HepG2 (cell line): ENCODE results near the gene CAPN11. TPM values are rescaled to one million over a fixed set of nuclear protein-coding genes. Genes with fewer than 3 reads are reported as not detected.

ENCODE experiments used
- ATAC-seq: fragments of 200-7000 bp; cut with Tn5 transposase; 3 replicates; pipeline ENCODE4 v1.9.1; 2020; ENCODE audit warnings: mild to moderate bottlenecking, moderate library complexity
- BruUV-seq: library from RNA; stranded (reverse); fragments of 400-500 nt; replicated peaks from 2 replicates; lab custom pipeline; 2021; lab: Mats Ljungman, UMichigan
- CTCF ChIA-PET: fragments of 300-600 bp; formaldehyde crosslinking; extraction: SDS; loops from one replicate; lab custom pipeline; 2021; ENCODE audit warnings: low total read pairs, inconsistent platforms, low intra/inter-chr PET ratio; lab: Yijun Ruan, JAX
- POLR2A ChIA-PET: fragments of 350-600 bp; sonication (Branson Sonifier 250); formaldehyde crosslinking; loops from one replicate; lab custom pipeline; 2020; ENCODE audit warnings: antibody characterized with exemption, inconsistent platforms; lab: Yijun Ruan, JAX
- DNase-seq: peaks from one replicate; pipeline ENCODE4 v3.0.0-alpha.2; 2015; ENCODE audit warnings: low spot score
- FAIRE-seq: peaks from 3 replicates; lab custom pipeline; 2011; peaks lifted over from hg19 to GRCh38; lab: Jason Lieb, UNC
- H2AFZ ChIP-seq: one replicate; pipeline ENCODE4 v1.6.1; 2011; ENCODE audit warnings: low read length, inconsistent platforms
- H3K27ac ChIP-seq: fragments of 300-600 bp; 3 replicates; pipeline ENCODE4 v1.8.0; 2011; ENCODE audit warnings: mixed run types, mild to moderate bottlenecking, mixed read lengths, low read length, inconsistent platforms; ENCODE audit not compliant: insufficient read depth; ENCODE audit errors: extremely low read length
- H3K27me3 ChIP-seq, 2 experiments: fragments of 200-600 bp in 1 of 2; 2 replicates in 1 of 2; 3 replicates in 1 of 2; pipeline versions ENCODE4 v1.6.0 to v1.8.0; 2011; ENCODE audit warnings: low read length in 2 of 2, mild to moderate bottlenecking in 2 of 2, moderate library complexity in 2 of 2, inconsistent platforms in 1 of 2; ENCODE audit not compliant: insufficient read depth in 2 of 2, control insufficient read depth in 1 of 2
- H3K36me3 ChIP-seq, 2 experiments: fragments of 200-600 bp in 1 of 2; replicated peaks in 1 of 2; 2 replicates in 1 of 2; 3 replicates in 1 of 2; pipeline versions ENCODE4 v1.5.1 to v1.8.0; 2011; ENCODE audit warnings: low read length in 2 of 2, inconsistent platforms in 1 of 2; ENCODE audit not compliant: insufficient read depth in 2 of 2, control insufficient read depth in 1 of 2
- H3K4me1 ChIP-seq: 2 replicates; pipeline ENCODE4 v1.5.1; 2012; ENCODE audit warnings: low read length, inconsistent platforms; ENCODE audit not compliant: insufficient read depth
- H3K4me2 ChIP-seq: 2 replicates; pipeline ENCODE4 v1.6.0; 2011; ENCODE audit warnings: low read depth, low read length, inconsistent platforms
- H3K4me3 ChIP-seq, 3 experiments: fragments of 200-600 bp in 1 of 3; sonication (generic), shearing (Covaris generic) in 1 of 3; replicated peaks in 1 of 3; 2 replicates each; pipeline ENCODE4 v1.5.1; 2011 to 2016; ENCODE audit warnings: low read length in 3 of 3, inconsistent platforms in 2 of 3, low read depth in 2 of 3, mild to moderate bottlenecking in 2 of 3, control low read depth in 1 of 3, mixed read lengths in 1 of 3; ENCODE audit not compliant: insufficient read depth in 1 of 3
- H3K79me2 ChIP-seq: one replicate; pipeline ENCODE4 v1.6.1; 2011; ENCODE audit warnings: low read length, inconsistent platforms; ENCODE audit not compliant: insufficient read depth
- H3K9ac ChIP-seq: 2 replicates; pipeline ENCODE4 v1.6.0; 2011; ENCODE audit warnings: mild to moderate bottlenecking, low read depth, low read length, inconsistent platforms; ENCODE audit not compliant: insufficient read depth
- H3K9me3 ChIP-seq: 2 replicates; pipeline ENCODE4 v1.5.1; 2012; ENCODE audit warnings: mild to moderate bottlenecking, low read length
- H4K20me1 ChIP-seq: 2 replicates; pipeline ENCODE4 v1.6.0; 2011; ENCODE audit warnings: inconsistent platforms, mild to moderate bottlenecking, low read length, moderate library complexity; ENCODE audit not compliant: insufficient read depth
- ADNP ChIP-seq: sonication (generic); formaldehyde crosslinking; IDR thresholded peaks from 2 replicates; pipeline ENCODE4 v1.4.0; 2020; ENCODE audit warnings: missing genetic modification reagents
- AKAP8 ChIP-seq: sonication (generic); formaldehyde crosslinking; IDR thresholded peaks from 2 replicates; pipeline ENCODE4 v1.5.1; 2020; ENCODE audit warnings: mild to moderate bottlenecking, missing genetic modification reagents
- JDP2 ChIP-seq: sonication (generic); formaldehyde crosslinking; IDR thresholded peaks from 2 replicates; pipeline ENCODE4 v1.8.1; 2022; ENCODE audit warnings: missing genetic modification reagents, borderline replicate concordance
- NRL ChIP-seq: sonication (generic); formaldehyde crosslinking; IDR thresholded peaks from 2 replicates; pipeline ENCODE4 v1.5.0; 2020; ENCODE audit warnings: missing genetic modification reagents, mild to moderate bottlenecking, moderate library complexity, borderline replicate concordance
- ZNF20 ChIP-seq: sonication (generic); formaldehyde crosslinking; IDR thresholded peaks from 2 replicates; pipeline ENCODE4 v1.4.0; 2020; ENCODE audit warnings: mild to moderate bottlenecking, moderate library complexity, missing genetic modification reagents
- ZNF350 ChIP-seq: sonication (generic); formaldehyde crosslinking; IDR thresholded peaks from 2 replicates; pipeline ENCODE4 v1.4.0; 2020; ENCODE audit warnings: mild to moderate bottlenecking, low read depth, missing genetic modification reagents, borderline replicate concordance
- WGBS: methylation state at CpG from one replicate; pipeline ENCODE4 v1.1.6; 2017; ENCODE audit warnings: low lambda C conversion rate; 5-methylcytosine and 5-hydroxymethylcytosine counted together
- in situ Hi-C: cut with HindIII; loops from 2 replicates; pipeline ENCODE4 v1.10.0; 2017; ENCODE audit warnings: low pct_unique_long_range_greater_than_20kb; ENCODE audit not compliant: extremely low pct_ligation_motif_present
- intact Hi-C: fragments of 100-400 bp; cut with micrococcal nuclease; formaldehyde crosslinking; loops from one replicate; pipeline ENCODE4 v1.10.0; 2022; ENCODE audit not compliant: unreplicated experiment
- polyA plus RNA-seq, 8 experiments: library from polyadenylated mRNA; depleted of rRNA in 3 of 8; stranded (reverse) in 7 of 8; unstranded in 1 of 8; fragments of >200 nt; fragmentation: Illumina TruSeq in 4 of 8; extraction: Trizol in 4 of 8; gene quantifications; 2 replicates each; pipeline versions ENCODE4 v1.2.1 to v1.2.3, GENCODE V29; 2011 to 2016; ENCODE audit warnings: low read depth in 4 of 8, missing spikeins in 1 of 8, mixed read lengths in 1 of 8; ENCODE audit not compliant: insufficient read depth in 1 of 8
- total RNA-seq, 5 experiments: library from RNA; depleted of rRNA; stranded (reverse); fragments of >200 nt; fragmentation: Illumina TruSeq; extraction: Trizol; gene quantifications; 2 replicates each; pipeline ENCODE4 v1.2.3, GENCODE V29; 2016; ENCODE audit warnings: low read depth in 1 of 5
- TF ChIP-seq, protein P1 (sequence below): sonication (generic); formaldehyde crosslinking; IDR thresholded peaks from 2 replicates; pipeline ENCODE4 v1.9.0; 2021; ENCODE audit warnings: mild to moderate bottlenecking, missing genetic modification reagents
- TF ChIP-seq, protein P2 (sequence below): sonication (generic); formaldehyde crosslinking; IDR thresholded peaks from 2 replicates; pipeline ENCODE4 v1.8.1; 2023; ENCODE audit warnings: mild to moderate bottlenecking, moderate library complexity, missing genetic modification reagents
- TF ChIP-seq, protein P3 (sequence below), 2 experiments: IDR thresholded peaks; 2 replicates each; pipeline ENCODE4 v1.6.1; 2011 to 2012; ENCODE audit warnings: low read length in 2 of 2, borderline replicate concordance in 1 of 2, low read depth in 1 of 2, mild to moderate bottlenecking in 1 of 2, moderate library complexity in 1 of 2
- TF ChIP-seq, protein P4 (sequence below): sonication (generic); formaldehyde crosslinking; IDR thresholded peaks from 2 replicates; pipeline ENCODE4 v1.4.0; 2020; ENCODE audit warnings: missing genetic modification reagents, borderline replicate concordance
- TF ChIP-seq, protein P5 (sequence below): IDR thresholded peaks from 2 replicates; pipeline ENCODE4 v1.6.1; 2016; ENCODE audit warnings: missing genetic modification reagents, missing compliant biosample characterization

The CAPN11 gene
- total and polyA plus RNA-seq, 2 of the 13 experiments (the other 11 are each of a cell fraction or from before 2014, with no cell fraction given) = 0.07 to 0.11 TPM

DNA sequence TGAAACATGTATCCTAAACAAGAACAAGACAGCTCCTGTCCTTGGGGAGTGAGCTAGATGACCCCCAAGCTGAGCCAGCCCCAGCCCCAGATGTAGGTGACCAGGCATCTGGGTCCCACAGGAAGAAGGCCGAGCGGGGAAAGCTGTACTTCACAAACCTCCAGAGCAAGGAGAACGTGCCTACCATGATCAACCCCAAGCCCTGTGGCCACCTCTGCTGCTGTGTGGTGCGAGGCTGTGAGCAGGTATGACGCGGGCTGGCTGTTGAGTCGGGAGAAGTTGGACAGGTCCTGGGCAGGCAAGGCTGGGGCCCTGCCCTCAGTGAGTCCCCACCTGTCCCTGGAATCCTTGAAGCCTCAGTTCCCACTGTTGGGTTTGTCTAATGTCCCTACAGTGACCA is 11.4 kb upstream of the CAPN11 start:
- POLR2A ChIA-PET = no interaction called here
- TF ChIP-seq JDP2 (CRISPR knock-in tag) (no peak), ZNF20 (CRISPR knock-in tag) (no peak), NRL (CRISPR knock-in tag) (no peak), ZNF350 (no peak), AKAP8 (no peak), ADNP (CRISPR knock-in tag) (no peak)
- TF ChIP-seq, protein P1, sequence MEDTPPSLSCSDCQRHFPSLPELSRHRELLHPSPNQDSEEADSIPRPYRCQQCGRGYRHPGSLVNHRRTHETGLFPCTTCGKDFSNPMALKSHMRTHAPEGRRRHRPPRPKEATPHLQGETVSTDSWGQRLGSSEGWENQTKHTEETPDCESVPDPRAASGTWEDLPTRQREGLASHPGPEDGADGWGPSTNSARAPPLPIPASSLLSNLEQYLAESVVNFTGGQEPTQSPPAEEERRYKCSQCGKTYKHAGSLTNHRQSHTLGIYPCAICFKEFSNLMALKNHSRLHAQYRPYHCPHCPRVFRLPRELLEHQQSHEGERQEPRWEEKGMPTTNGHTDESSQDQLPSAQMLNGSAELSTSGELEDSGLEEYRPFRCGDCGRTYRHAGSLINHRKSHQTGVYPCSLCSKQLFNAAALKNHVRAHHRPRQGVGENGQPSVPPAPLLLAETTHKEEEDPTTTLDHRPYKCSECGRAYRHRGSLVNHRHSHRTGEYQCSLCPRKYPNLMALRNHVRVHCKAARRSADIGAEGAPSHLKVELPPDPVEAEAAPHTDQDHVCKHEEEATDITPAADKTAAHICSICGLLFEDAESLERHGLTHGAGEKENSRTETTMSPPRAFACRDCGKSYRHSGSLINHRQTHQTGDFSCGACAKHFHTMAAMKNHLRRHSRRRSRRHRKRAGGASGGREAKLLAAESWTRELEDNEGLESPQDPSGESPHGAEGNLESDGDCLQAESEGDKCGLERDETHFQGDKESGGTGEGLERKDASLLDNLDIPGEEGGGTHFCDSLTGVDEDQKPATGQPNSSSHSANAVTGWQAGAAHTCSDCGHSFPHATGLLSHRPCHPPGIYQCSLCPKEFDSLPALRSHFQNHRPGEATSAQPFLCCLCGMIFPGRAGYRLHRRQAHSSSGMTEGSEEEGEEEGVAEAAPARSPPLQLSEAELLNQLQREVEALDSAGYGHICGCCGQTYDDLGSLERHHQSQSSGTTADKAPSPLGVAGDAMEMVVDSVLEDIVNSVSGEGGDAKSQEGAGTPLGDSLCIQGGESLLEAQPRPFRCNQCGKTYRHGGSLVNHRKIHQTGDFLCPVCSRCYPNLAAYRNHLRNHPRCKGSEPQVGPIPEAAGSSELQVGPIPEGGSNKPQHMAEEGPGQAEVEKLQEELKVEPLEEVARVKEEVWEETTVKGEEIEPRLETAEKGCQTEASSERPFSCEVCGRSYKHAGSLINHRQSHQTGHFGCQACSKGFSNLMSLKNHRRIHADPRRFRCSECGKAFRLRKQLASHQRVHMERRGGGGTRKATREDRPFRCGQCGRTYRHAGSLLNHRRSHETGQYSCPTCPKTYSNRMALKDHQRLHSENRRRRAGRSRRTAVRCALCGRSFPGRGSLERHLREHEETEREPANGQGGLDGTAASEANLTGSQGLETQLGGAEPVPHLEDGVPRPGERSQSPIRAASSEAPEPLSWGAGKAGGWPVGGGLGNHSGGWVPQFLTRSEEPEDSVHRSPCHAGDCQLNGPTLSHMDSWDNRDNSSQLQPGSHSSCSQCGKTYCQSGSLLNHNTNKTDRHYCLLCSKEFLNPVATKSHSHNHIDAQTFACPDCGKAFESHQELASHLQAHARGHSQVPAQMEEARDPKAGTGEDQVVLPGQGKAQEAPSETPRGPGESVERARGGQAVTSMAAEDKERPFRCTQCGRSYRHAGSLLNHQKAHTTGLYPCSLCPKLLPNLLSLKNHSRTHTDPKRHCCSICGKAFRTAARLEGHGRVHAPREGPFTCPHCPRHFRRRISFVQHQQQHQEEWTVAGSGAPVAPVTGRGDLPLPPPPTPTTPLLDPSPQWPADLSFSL = no peak
- TF ChIP-seq, protein P2, sequence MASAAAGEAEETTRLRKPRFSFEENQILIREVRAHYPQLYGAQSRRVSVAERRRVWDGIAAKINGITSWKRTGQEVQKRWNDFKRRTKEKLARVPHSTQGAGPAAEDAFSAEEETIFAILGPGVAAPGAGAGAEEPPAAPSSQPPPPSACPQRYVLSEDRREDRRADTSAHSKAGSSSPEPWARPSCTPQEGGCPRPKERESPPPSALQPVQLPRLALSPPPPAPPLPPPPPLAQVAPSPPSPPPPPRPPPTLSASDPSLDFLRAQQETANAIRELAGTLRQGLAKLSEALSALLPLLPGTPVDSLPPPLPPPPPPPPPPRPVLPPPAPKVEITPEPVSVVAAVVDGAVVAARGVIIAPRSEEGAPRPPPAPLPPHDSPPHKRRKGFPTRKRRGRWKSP (CRISPR knock-in tag) = no peak
- TF ChIP-seq, protein P3, sequence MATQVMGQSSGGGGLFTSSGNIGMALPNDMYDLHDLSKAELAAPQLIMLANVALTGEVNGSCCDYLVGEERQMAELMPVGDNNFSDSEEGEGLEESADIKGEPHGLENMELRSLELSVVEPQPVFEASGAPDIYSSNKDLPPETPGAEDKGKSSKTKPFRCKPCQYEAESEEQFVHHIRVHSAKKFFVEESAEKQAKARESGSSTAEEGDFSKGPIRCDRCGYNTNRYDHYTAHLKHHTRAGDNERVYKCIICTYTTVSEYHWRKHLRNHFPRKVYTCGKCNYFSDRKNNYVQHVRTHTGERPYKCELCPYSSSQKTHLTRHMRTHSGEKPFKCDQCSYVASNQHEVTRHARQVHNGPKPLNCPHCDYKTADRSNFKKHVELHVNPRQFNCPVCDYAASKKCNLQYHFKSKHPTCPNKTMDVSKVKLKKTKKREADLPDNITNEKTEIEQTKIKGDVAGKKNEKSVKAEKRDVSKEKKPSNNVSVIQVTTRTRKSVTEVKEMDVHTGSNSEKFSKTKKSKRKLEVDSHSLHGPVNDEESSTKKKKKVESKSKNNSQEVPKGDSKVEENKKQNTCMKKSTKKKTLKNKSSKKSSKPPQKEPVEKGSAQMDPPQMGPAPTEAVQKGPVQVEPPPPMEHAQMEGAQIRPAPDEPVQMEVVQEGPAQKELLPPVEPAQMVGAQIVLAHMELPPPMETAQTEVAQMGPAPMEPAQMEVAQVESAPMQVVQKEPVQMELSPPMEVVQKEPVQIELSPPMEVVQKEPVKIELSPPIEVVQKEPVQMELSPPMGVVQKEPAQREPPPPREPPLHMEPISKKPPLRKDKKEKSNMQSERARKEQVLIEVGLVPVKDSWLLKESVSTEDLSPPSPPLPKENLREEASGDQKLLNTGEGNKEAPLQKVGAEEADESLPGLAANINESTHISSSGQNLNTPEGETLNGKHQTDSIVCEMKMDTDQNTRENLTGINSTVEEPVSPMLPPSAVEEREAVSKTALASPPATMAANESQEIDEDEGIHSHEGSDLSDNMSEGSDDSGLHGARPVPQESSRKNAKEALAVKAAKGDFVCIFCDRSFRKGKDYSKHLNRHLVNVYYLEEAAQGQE (IDR thresholded peaks at IDR 0.05; ENCODE audit: borderline replicate concordance in 1 of 2, low read depth in 1 of 2, low read length in 2 of 2) = no peak
- TF ChIP-seq, protein P4, sequence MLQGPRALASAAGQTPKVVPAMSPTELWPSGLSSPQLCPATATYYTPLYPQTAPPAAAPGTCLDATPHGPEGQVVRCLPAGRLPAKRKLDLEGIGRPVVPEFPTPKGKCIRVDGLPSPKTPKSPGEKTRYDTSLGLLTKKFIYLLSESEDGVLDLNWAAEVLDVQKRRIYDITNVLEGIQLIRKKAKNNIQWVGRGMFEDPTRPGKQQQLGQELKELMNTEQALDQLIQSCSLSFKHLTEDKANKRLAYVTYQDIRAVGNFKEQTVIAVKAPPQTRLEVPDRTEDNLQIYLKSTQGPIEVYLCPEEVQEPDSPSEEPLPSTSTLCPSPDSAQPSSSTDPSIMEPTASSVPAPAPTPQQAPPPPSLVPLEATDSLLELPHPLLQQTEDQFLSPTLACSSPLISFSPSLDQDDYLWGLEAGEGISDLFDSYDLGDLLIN (CRISPR knock-in tag) = no peak
- TF ChIP-seq, protein P5, sequence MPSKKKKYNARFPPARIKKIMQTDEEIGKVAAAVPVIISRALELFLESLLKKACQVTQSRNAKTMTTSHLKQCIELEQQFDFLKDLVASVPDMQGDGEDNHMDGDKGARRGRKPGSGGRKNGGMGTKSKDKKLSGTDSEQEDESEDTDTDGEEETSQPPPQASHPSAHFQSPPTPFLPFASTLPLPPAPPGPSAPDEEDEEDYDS (CRISPR knock-in tag) = no peak

More for the DNA sequence above, 11.4 kb upstream of the CAPN11 start:
- intact Hi-C loops (no loop called here), in situ Hi-C loops (no loop called here)
- Histone ChIP-seq H3K9ac (no peak overlapping the region), H3K4me2 (no peak overlapping the region), H3K4me1 (peaks cover 31% of the 10 kb centered on the region), H4K20me1 (no peaks in the 10 kb centered on the region), H3K27ac (no peak overlapping the region), H3K4me3 (no peak overlapping the region), H3K36me3 (peaks cover 31 to 56% of the 10 kb centered on the region in 2 experiments), H2AFZ (no peak overlapping the region), H3K27me3 (no peaks in the 10 kb centered on the region), H3K9me3 (no peaks in the 10 kb centered on the region), H3K79me2 (no peaks in the 10 kb centered on the region)
- FAIRE-seq (no peak), ATAC-seq (no peak), DNase-seq (no peak)
- BruUV-seq = no TSS peak
- WGBS = 94% methylated on average over 3 of the region's 7 CpGs
- CTCF ChIA-PET = no interaction called here
